Fibroblast of lung (primary cell): ENCODE results near the gene ICA1L. TPM values are rescaled to one million over a fixed set of nuclear protein-coding genes. Genes with fewer than 3 reads are reported as not detected.

Experiments used
- DNase-seq, 2 donors: peaks; one replicate each; pipeline versions ENCODE4 v3.0.0 to v3.0.0-alpha.2; 2010; ENCODE audit warnings: low read depth in 2 of 2
- H2AFZ ChIP-seq: 2 replicates; pipeline ENCODE4 v1.5.1; 2012; ENCODE audit warnings: low read length, control low read depth, inconsistent platforms
- H3K27ac ChIP-seq: 2 replicates; pipeline ENCODE4 v1.5.1; 2011; ENCODE audit warnings: low read length, control low read depth; ENCODE audit not compliant: insufficient read depth
- H3K27me3 ChIP-seq: 2 replicates; pipeline ENCODE4 v1.5.1; 2011; ENCODE audit warnings: mild to moderate bottlenecking, low read length; ENCODE audit not compliant: control insufficient read depth, insufficient read depth
- H3K36me3 ChIP-seq: 2 replicates; pipeline ENCODE4 v1.5.1; 2011; ENCODE audit warnings: low read length; ENCODE audit not compliant: control insufficient read depth, insufficient read depth
- H3K4me1 ChIP-seq: 2 replicates; pipeline ENCODE4 v1.5.1; 2011; ENCODE audit warnings: low read length; ENCODE audit not compliant: control insufficient read depth, insufficient read depth; ENCODE audit errors: extremely low read depth
- H3K4me2 ChIP-seq: 2 replicates; pipeline ENCODE4 v1.5.1; 2011; ENCODE audit warnings: low read length, control low read depth; ENCODE audit not compliant: insufficient read depth; ENCODE audit errors: extremely low read depth
- H3K4me3 ChIP-seq, 4 experiments: fragments of 200-600 bp in 1 of 4; sonication (generic) in 1 of 4; replicated peaks in 1 of 4; 2 replicates each; pipeline ENCODE4 v1.5.1; 2011 to 2016; ENCODE audit warnings: low read length in 4 of 4, low read depth in 3 of 4, mild to moderate bottlenecking in 3 of 4, control low read depth in 2 of 4, inconsistent platforms in 1 of 4, mixed read lengths in 1 of 4; ENCODE audit not compliant: insufficient read depth in 1 of 4; ENCODE audit errors: control extremely low read depth in 1 of 4
- H3K79me2 ChIP-seq: 2 replicates; pipeline ENCODE4 v1.5.1; 2012; ENCODE audit warnings: mild to moderate bottlenecking, low read length, inconsistent platforms; ENCODE audit not compliant: control insufficient read depth, insufficient read depth
- H3K9ac ChIP-seq: 2 replicates; pipeline ENCODE4 v1.5.1; 2011; ENCODE audit warnings: mild to moderate bottlenecking, low read length, control low read depth; ENCODE audit not compliant: insufficient read depth
- H3K9me3 ChIP-seq: 2 replicates; pipeline ENCODE4 v1.5.1; 2012; ENCODE audit warnings: low read depth, low read length; ENCODE audit not compliant: control insufficient read depth, insufficient read depth
- H4K20me1 ChIP-seq: 2 replicates; pipeline ENCODE4 v1.5.1; 2011; ENCODE audit warnings: low read length; ENCODE audit not compliant: control insufficient read depth, insufficient read depth; ENCODE audit errors: extremely low read depth
- EZH2 ChIP-seq: IDR thresholded peaks from 2 replicates; pipeline ENCODE4 v1.5.1; 2012; ENCODE audit warnings: low read length, control low read depth, mild to moderate bottlenecking; ENCODE audit errors: missing control alignments
- polyA plus RNA-seq, 2 donors: library from polyadenylated mRNA; depleted of rRNA in 1 of 2; stranded (reverse) in 1 of 2; unstranded in 1 of 2; fragments of >200 nt; gene quantifications; 2 replicates each; pipeline ENCODE4 v1.2.1, GENCODE V29; 2011 to 2012; ENCODE audit warnings: missing spikeins in 1 of 2
- total RNA-seq: library from RNA; depleted of rRNA; stranded (reverse); fragments of >200 nt; gene quantifications from 2 replicates; pipeline ENCODE4 v1.2.1, GENCODE V29; 2014
- TF ChIP-seq, protein P1 (sequence below), 2 donors: IDR thresholded peaks in 1 of 2; conservative IDR thresholded peaks in 1 of 2; 1 replicate in 1 of 2; 2 replicates in 1 of 2; pipeline ENCODE4 v1.5.1; 2011 to 2012; ENCODE audit warnings: low read length in 2 of 2, control low read depth in 1 of 2, inconsistent platforms in 1 of 2, low read depth in 1 of 2, mild to moderate bottlenecking in 1 of 2

The ICA1L gene
- total and polyA plus RNA-seq, 2 donors (not counting 1 experiment from before 2014, with no cell fraction given), result 3.1 to 4.6 TPM

DNA sequence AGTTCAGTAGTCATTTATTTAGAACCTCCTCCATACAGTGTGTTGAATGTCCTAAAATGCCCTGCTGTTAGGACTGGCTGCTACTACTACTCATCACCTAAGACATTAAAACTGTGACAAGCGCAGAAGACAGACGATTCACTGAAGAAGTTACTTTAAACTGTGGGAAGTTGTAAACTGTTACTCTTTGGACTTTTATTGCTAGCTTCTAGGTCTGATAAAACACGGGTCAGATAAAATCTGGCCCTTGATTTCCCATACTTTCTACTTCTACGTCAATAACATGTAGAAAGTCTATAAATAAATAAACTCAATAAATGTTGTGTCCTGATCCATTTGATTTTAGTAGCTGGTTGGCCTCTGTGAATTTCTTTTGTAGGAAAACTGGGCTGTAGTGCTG lies 113.4 kb downstream of the ICA1L start:
- Histone ChIP-seq H3K4me1 (no peaks in the 10 kb centered on the region), H4K20me1 (no peaks in the 10 kb centered on the region), H3K9me3 (no peaks in the 10 kb centered on the region), H3K4me2 (no peak overlapping the region), H3K27ac (no peak overlapping the region), H3K4me3 (no peak overlapping the region), H3K27me3 (no peaks in the 10 kb centered on the region), H2AFZ (no peak overlapping the region), H3K36me3 (no peaks in the 10 kb centered on the region), H3K9ac (no peak overlapping the region), H3K79me2 (no peaks in the 10 kb centered on the region)
- DNase-seq, result no peak
- TF ChIP-seq EZH2, result no peak
- TF ChIP-seq, protein P1, sequence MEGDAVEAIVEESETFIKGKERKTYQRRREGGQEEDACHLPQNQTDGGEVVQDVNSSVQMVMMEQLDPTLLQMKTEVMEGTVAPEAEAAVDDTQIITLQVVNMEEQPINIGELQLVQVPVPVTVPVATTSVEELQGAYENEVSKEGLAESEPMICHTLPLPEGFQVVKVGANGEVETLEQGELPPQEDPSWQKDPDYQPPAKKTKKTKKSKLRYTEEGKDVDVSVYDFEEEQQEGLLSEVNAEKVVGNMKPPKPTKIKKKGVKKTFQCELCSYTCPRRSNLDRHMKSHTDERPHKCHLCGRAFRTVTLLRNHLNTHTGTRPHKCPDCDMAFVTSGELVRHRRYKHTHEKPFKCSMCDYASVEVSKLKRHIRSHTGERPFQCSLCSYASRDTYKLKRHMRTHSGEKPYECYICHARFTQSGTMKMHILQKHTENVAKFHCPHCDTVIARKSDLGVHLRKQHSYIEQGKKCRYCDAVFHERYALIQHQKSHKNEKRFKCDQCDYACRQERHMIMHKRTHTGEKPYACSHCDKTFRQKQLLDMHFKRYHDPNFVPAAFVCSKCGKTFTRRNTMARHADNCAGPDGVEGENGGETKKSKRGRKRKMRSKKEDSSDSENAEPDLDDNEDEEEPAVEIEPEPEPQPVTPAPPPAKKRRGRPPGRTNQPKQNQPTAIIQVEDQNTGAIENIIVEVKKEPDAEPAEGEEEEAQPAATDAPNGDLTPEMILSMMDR (conservative IDR thresholded peaks at IDR 0.05 in 1 of 2, IDR thresholded peaks at IDR 0.05 in 1 of 2; ENCODE audit: low read depth in 1 of 2, low read length in 2 of 2), result no peak

DNA sequence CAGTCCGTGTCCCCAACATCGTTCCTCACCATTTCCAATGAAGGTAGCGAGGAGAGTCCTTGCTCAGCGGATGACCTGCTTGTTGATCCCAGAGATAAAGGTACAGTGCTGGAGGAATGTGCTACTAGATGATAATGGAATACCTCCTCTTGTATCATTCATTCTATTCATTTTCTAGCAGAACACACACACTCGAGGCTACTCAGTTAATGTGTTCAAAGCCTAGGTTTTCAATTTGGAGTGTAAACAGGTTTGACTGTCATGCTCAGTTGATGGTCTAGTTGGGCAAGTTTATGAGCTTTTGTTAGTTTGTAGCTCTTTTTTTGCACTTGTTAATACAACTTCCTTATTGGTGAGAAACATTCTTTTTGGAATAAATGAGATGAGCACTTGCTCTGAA lies 114.2 kb downstream of the ICA1L start:
- no peak for DNase-seq
- TF ChIP-seq EZH2, result no peak
- TF ChIP-seq, protein P1 (conservative IDR thresholded peaks at IDR 0.05 in 1 of 2, IDR thresholded peaks at IDR 0.05 in 1 of 2; ENCODE audit: low read depth in 1 of 2, low read length in 2 of 2), result no peak
- Histone ChIP-seq H2AFZ (no peak overlapping the region), H3K4me3 (no peak overlapping the region), H3K4me1 (no peaks in the 10 kb centered on the region), H3K9ac (no peak overlapping the region), H3K27ac (no peak overlapping the region), H3K36me3 (no peaks in the 10 kb centered on the region), H3K27me3 (no peaks in the 10 kb centered on the region), H3K9me3 (no peaks in the 10 kb centered on the region), H3K4me2 (no peak overlapping the region), H4K20me1 (no peaks in the 10 kb centered on the region), H3K79me2 (no peaks in the 10 kb centered on the region)

DNA sequence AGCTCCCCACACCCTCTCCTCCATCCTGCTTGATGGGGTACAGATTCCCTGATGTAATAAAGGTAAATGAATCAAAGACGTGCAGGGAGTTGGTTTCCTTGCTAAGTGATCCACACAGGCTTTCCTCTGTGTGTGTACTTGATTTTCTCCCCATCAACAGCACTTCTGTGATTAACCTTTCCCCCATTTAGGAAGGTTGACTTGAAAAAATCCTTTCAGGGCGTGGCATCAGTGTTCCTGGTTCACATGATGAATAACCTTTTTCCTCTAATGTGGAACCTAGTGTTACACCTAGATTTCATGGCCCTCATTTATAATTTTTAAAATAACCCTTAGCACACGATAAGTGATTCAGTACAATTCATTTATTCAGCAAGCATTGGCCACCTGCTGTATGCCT lies 115.0 kb downstream of the ICA1L start:
- Histone ChIP-seq H3K27ac (no peak overlapping the region), H3K9me3 (no peaks in the 10 kb centered on the region), H3K4me3 (no peak overlapping the region), H2AFZ (no peak overlapping the region), H3K79me2 (no peaks in the 10 kb centered on the region), H3K36me3 (no peaks in the 10 kb centered on the region), H3K9ac (no peak overlapping the region), H3K27me3 (no peaks in the 10 kb centered on the region), H3K4me2 (no peak overlapping the region), H3K4me1 (no peaks in the 10 kb centered on the region), H4K20me1 (no peaks in the 10 kb centered on the region)
- DNase-seq, result no peak
- no peak for TF ChIP-seq EZH2
- TF ChIP-seq, protein P1 (conservative IDR thresholded peaks at IDR 0.05 in 1 of 2, IDR thresholded peaks at IDR 0.05 in 1 of 2; ENCODE audit: low read depth in 1 of 2, low read length in 2 of 2), result no peak
